Activated gamma-delta T cell treated with anti-CD3 and anti-CD28 coated beads, Interleukin-2, amount 50 U/mL, for 16 hours (primary cell): ENCODE data around the gene IGSF3.
"Not testable (repeated sequence)": the region's sequence is repeated elsewhere in the genome, so short reads cannot be mapped to it uniquely, and the experiment has no call there.

Experiments
- DNase-seq: peaks from one replicate; pipeline ENCODE4 v3.0.0-alpha.2; 2020; ENCODE audit warnings: low read depth

Gene IGSF3

GRCh38 chr1:116573431-116574095 is 94.0 kb downstream of the IGSF3 start:
- no peak for DNase-seq

- DNase-seq: no peak
These were observed 94.6 kb downstream of the IGSF3 start for GRCh38 chr1:116572771-116573430.

DNA sequence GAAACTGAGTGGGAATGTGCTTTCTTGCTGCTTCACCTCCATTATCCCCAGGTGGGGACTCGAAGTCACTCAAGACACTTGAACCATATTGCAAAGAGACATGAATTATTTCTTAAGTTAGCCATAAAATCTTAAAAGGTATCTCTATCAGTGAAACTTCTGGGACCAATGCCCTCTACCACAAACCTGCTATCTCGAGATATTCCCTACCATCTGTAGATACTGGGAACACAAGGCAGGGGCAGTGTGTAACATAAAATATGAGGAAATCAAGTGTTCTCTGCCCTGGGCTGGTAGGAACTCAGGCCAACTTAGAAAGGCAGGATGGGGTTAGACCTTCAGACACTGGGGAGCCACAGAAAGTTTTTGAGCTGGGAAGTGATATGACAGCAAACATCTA is 95.4 kb downstream of the IGSF3 start:
- no peak for DNase-seq

DNA sequence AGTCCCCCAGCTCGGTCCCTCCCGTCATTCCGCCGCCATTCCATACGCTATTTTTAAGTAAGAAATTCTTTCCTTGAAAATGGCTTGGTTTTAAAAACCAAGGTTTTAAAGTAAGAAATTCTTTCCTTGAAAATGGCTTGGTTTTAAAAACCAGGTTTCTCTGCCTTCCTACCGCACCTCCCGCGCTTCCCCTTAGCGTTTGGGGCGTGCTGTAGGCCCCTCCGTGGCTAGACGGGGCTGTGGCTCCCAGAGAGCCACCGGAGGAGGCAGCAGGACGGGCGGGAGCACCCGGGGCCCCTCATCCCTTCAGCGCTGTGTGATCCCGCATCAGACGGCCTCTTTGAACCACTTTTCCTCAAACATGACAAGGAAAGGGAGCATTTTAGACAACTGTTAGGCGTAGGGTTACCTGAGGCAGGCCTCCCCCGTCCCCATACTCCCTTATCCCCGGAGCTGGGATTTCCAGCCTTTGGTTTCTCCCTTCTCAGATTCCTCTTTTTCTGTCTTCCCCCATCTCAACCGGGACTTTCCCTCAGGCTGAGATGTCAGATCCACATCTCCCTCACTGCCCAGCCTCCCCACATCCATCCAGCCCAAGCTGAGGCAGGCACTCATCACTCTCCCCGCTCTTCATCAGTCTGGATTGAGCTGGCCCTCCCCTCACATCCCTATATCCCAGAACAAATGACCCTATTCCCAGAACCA is 96.2 kb downstream of the IGSF3 start:
- DNase-seq: no peak

DNA sequence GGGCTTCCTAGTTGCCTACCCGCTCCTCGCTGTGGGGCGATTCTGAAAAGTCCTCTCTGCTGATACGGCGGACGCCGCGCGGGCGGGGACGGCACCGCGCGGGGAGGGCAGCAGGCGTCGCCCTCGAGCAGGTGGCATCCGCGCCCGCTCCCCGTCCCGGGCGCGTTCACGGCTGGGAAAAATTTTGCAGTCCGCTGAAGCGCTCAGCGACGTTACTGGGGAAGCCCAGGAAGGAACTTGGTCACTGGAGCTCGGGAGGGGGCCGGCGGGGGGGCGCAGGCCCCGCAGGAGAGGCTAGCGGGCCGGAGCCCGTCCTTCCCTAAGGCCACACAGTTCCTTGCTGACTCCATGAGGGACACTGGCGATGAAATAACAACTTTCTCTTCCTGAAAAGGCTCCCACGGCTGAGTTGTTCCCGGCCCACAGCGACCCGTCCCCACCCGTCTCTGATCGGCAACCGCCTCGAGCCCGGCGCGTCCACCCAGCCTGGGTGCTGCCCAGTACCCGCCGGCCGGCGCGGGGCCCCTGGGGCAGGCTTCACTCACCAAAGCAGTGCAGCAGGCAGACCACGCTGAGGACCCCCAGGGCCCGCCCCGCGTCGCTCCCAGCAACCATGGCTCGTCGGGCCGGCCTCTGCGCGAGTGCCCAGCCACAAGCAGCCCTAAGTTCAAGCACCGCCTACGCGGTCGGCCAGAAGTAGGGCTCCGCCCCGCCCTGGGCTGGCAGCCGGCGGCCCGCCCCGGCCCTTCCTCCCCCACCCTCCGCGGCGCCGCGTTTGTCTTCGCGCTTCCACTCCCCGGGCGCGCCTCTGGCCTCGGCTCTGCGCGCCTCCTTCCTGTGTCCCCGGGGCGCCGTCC is 96.9 kb downstream of the IGSF3 start, which contains the start of gene CD58:
Gene CD58 (minus strand): TSS at position 669 of the 857 bp plus-strand sequence. CDS start 54 bp downstream, at position 615.
- peak; percentile 70 for DNase-seq

DNA sequence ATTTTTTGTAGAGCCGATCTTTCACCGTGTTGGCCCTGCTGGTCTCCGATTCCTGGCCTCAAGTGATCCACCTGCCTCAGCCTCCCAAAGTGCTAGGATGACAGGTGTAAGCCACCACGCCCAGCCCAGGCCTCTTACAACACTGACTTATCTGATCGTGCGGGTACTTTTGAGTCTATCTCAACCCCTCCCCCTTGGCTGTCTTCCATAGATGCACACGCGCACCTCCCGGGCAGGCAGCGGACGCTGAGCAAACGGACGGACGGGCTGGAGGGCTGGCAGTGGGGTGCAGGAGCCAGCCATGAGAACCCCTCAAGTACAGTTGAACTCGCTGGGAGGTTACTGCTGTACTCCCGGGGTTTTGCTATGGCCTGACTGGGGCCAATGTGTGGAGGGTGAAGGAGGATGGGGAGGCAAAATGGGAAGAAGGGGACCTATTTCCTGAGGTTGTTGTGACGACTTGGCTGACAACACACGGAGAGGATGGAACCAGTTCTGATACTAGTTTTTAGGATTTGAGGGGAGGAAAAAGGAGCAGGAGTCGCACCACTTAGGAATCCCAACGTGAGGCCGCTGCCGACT is 97.7 kb downstream of the IGSF3 start:
- DNase-seq: peak; percentile 14

DNA sequence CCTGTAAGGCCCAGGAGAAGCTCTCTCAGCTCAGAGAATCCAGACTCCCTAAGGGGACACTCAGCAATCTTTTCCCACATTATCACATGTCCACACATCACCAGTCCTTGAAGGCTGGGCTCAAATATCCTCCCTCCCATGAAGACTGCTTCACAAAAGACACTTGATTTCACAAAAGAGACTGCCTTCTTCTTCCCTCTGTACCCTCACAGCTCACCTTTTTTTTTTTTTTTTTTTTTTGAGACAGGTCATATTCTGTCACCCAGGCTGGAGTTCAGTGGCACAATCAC is 98.2 kb downstream of the IGSF3 start:
- DNase-seq: no peak

- no peak for DNase-seq
These were observed 98.7 kb downstream of the IGSF3 start for GRCh38 chr1:116568662-116569380.

- DNase-seq: no peak
These were observed 99.5 kb downstream of the IGSF3 start for GRCh38 chr1:116567790-116568661.

DNA sequence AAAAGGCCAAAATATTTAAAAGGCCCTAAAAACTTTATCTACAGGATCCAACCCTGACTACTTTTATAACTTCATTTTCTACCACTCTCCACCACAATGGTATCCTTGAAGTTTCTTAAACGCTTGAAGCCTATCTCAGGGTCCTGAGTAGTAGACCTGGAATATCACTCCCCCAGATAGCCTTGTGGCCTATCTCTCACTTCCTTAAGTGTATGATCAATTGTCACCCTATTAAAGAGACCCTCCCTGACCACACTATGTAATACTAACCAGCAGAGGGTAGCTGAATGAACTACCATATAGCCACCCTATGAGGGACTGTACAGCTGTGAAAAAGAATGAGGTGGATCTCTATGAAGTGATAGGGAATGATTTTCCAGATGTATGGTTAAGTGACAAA is 102.3 kb downstream of the IGSF3 start:
- DNase-seq: no peak

- no peak for DNase-seq
These were observed 103.1 kb downstream of the IGSF3 start for GRCh38 chr1:116564426-116564825.

DNA sequence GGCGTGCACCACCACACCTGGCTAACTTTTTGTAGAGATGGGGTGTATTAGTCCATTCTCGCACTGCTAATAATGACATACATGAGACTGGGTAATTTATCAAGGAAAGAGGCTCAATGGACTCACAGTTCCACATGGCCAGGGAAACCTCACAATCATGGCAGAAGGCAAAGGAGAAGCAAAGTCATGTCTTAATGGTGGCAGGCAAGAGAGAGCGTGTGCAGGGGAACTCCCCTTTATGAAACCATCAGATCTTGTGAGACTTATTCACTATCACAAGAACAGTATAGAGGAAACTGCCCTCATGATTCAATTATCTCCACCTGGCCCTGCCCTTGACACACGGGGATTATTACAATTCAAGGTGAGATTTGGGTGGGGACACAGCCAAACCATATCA is 105.1 kb downstream of the IGSF3 start:
- DNase-seq: not testable (repeated sequence)

DNA sequence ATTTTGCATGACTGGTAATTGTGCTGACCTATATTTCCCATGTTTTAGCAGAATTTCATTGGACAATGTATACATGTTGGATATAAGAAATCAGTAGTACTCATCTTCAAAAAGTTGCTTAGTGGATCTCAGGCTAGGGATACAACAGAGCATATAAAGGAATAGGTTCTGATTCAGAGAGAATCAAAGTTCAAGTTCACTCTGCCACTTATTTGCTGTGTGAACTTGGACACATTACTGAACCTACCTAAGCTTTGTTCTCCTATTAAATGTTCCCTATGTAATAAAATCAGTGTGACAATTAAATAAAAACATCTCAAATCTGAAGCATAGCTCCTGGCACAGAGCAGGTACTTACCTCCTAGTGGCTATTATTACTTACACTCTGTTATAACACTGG is 106.0 kb downstream of the IGSF3 start:
- no peak for DNase-seq

DNA sequence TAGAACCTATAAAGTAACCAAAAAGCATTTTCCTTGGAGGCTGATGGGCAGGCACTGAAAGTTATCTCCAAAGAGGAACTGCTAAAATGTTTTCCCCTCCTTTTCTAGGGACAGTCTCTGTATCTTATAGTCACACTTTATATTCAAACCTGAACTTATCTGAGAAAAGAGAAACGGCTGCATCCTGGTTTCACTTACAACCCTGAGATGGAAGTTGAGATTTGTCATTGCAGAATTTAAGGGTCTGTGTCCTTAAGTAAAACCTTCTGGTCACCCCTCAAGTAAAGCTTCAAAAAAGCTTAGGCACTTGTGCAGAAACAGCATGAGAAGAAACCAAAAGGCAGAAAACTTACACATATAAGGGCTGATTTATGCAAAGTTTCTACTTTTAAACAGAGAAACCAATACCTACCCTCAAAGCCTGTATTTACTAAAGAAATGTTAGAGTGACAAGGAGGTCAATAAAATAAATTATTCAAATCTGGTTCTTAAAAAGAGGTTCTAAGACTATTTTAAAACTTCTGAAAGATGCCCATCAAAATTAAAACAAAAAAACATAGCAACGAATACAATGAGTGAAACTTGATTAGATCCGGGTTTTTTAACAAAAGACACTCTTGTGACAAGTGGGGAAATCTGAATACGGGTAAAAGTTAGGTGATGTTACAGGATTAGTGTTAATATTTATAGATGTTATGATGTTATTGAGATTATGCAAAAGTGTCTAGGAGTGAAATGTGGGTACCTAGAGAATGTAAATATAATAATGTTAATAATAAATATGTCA is 106.6 kb downstream of the IGSF3 start:
- DNase-seq: no peak

GRCh38 chr1:116559304-116559761 is 108.2 kb downstream of the IGSF3 start:
- DNase-seq: no peak

GRCh38 chr1:116558571-116558970 is 109.0 kb downstream of the IGSF3 start:
- DNase-seq: no peak

- no peak for DNase-seq
These were observed 109.4 kb downstream of the IGSF3 start for GRCh38 chr1:116558140-116558549.

- no peak for DNase-seq
These were observed 110.1 kb downstream of the IGSF3 start for GRCh38 chr1:116557323-116557878.
